Sigmoid colon (tissue), 7 donors: Measurements from ENCODE around the gene FIGNL2. TPM values are rescaled to one million over a fixed set of nuclear protein-coding genes. Genes with fewer than 3 reads are reported as not detected.

Experiments
- DNase-seq: peaks from one replicate; pipeline ENCODE4 v3.0.0-alpha.2; 2019
- H3K27ac ChIP-seq, 4 donors: fragments of 200-600 bp; sonication (generic); one replicate each; pipeline ENCODE4 v1.5.1; 2016 to 2019; ENCODE audit warnings: mild to moderate bottlenecking in 1 of 4
- H3K27me3 ChIP-seq, 3 donors: fragments of 200-600 bp; sonication (generic); one replicate each; pipeline ENCODE4 v1.5.1; 2019; ENCODE audit warnings: mild to moderate bottlenecking in 1 of 3
- H3K36me3 ChIP-seq, 4 donors: fragments of 200-600 bp; sonication (generic); one replicate each; pipeline ENCODE4 v1.5.1; 2016 to 2019
- H3K4me1 ChIP-seq, 4 donors: fragments of 200-600 bp; sonication (generic); one replicate each; pipeline ENCODE4 v1.5.1; 2017 to 2019
- H3K4me3 ChIP-seq, 4 donors: fragments of 200-600 bp; sonication (generic); one replicate each; pipeline ENCODE4 v1.5.1; 2017 to 2019; ENCODE audit warnings: mild to moderate bottlenecking in 2 of 4, moderate library complexity in 1 of 4
- H3K9me3 ChIP-seq, 4 donors: fragments of 200-600 bp in 3 of 4; sonication (generic) in 3 of 4; one replicate each; pipeline versions ENCODE4 v1.5.1 to v1.6.1; 2013 to 2019
- EP300 ChIP-seq, 4 donors: sonication (generic); formaldehyde crosslinking; IDR thresholded peaks; one replicate each; pipeline ENCODE4 v1.6.1; 2017; ENCODE audit warnings: antibody characterized with exemption in 4 of 4
- POLR2A ChIP-seq, 2 donors: fragments of 450-650 bp; IDR thresholded peaks; one replicate each; pipeline ENCODE4 v1.6.1; 2016; ENCODE audit warnings: antibody characterized with exemption in 2 of 2, mild to moderate bottlenecking in 2 of 2, moderate library complexity in 2 of 2
- POLR2AphosphoS5 ChIP-seq, 4 donors: sonication (generic); formaldehyde crosslinking; IDR thresholded peaks; one replicate each; pipeline ENCODE4 v1.6.1; 2017; ENCODE audit warnings: antibody characterized with exemption in 4 of 4
- WGBS, 2 donors: extraction: QIAGEN DNeasy Blood & Tissue Kit; methylation state at CpG; one replicate each; pipeline ENCODE4 v1.1.7; 2013; 5-methylcytosine and 5-hydroxymethylcytosine counted together
- intact Hi-C: fragments of 100-400 bp; cut with DNase I; formaldehyde crosslinking; loops from one replicate; pipeline ENCODE4 v1.15.1; 2023
- polyA plus RNA-seq, 3 donors: library from polyadenylated mRNA; stranded (reverse); fragments of 200-250 nt; gene quantifications; one replicate each; pipeline ENCODE4 v1.2.3, GENCODE V29; 2013
- total RNA-seq, 4 donors: library from RNA; depleted of rRNA; stranded (reverse); fragments of >200 nt; gene quantifications; one replicate each; pipeline ENCODE4 v1.1.0, GENCODE V29; 2016
- TF ChIP-seq, protein P1 (sequence below), 4 experiments: fragments of 450-650 bp in 3 of 4; fragments of 200-600 bp in 1 of 4; IDR thresholded peaks; one replicate each; pipeline ENCODE4 v1.5.1; 2016 to 2019; ENCODE audit warnings: antibody characterized with exemption in 4 of 4, mild to moderate bottlenecking in 3 of 4, moderate library complexity in 2 of 4
- donor health status: healthy with polysubstance abuse.
- donor health status: Bipolar disorder and iron deficiency.
- donor health status: healthy.

Gene FIGNL2
- total and polyA plus RNA-seq, 7 donors = 0.28 to 0.36 (median 0.36) TPM; not detected in 4

DNA sequence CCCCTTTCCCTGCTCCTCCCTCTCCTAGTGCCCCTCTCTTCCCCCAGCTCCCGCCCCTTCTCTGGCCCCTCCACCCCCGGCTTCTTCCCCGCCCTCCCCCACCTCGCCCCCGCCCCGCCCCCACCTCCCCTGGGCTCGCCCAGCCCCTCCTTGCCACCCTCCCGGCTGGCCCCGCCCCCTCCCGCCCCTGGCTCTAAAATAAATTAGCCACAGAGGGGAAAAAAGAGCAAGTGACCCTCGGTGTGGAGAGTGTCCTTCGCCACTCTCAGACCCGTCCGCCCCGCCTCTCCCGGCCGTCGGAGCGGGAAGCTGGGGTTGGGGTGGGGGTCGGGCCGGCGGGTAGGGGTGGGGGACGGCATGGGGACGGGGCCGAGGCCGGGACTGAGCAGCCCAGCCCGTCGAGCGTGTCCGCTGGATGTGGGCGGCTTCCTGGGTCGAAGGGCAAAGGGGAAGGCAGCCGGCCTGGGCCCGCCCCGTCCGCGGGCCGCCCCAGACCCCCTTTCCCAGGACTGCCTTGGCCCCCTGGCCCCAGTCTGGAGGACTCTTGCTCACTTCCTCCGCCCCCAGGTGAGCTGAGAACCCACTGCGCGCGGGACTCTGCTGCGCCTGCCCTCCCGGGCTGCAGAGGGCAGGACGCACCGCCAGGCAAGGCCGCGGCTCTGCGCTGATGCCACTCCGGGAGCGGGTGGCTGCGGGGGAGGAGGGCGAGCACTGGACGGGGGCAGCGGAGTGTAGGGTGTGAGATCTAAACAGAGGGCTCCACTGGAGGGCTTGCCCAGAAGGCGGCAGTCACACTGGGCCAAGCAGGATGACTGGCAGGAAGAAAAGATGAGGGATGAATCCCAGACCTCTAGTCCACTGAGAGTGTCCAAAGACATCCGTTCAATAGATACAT lies 570 bp upstream of the FIGNL2 start:
- intact Hi-C loops = no loop called here
- Histone ChIP-seq H3K9me3 (no peaks in the 10 kb centered on the region), H3K27me3 (peaks cover 39 to 48% (median 46%) of the 10 kb centered on the region in 3 donors), H3K36me3 (no peaks in the 10 kb centered on the region), H3K4me3 (peak overlapping the region in 3 of 4 donors; percentile 36 to 57 (median 49)), H3K27ac (peak overlapping the region; percentile 28 to 67 (median 48)), H3K4me1 (peaks cover 3 to 32% (median 27%) of the 10 kb centered on the region in 4 donors)
- TF ChIP-seq EP300 (IDR thresholded peaks at IDR 0.05) (no peak), POLR2A (IDR thresholded peaks at IDR 0.05) (no peak), POLR2AphosphoS5 (IDR thresholded peaks at IDR 0.05) (no peak)
- TF ChIP-seq, protein P1, sequence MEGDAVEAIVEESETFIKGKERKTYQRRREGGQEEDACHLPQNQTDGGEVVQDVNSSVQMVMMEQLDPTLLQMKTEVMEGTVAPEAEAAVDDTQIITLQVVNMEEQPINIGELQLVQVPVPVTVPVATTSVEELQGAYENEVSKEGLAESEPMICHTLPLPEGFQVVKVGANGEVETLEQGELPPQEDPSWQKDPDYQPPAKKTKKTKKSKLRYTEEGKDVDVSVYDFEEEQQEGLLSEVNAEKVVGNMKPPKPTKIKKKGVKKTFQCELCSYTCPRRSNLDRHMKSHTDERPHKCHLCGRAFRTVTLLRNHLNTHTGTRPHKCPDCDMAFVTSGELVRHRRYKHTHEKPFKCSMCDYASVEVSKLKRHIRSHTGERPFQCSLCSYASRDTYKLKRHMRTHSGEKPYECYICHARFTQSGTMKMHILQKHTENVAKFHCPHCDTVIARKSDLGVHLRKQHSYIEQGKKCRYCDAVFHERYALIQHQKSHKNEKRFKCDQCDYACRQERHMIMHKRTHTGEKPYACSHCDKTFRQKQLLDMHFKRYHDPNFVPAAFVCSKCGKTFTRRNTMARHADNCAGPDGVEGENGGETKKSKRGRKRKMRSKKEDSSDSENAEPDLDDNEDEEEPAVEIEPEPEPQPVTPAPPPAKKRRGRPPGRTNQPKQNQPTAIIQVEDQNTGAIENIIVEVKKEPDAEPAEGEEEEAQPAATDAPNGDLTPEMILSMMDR (IDR thresholded peaks at IDR 0.05) = no peak
- DNase-seq = no peak
- 30 to 59% methylated on average over 56 to 57 of the region's 57 CpGs for WGBS, 2 donors

DNA sequence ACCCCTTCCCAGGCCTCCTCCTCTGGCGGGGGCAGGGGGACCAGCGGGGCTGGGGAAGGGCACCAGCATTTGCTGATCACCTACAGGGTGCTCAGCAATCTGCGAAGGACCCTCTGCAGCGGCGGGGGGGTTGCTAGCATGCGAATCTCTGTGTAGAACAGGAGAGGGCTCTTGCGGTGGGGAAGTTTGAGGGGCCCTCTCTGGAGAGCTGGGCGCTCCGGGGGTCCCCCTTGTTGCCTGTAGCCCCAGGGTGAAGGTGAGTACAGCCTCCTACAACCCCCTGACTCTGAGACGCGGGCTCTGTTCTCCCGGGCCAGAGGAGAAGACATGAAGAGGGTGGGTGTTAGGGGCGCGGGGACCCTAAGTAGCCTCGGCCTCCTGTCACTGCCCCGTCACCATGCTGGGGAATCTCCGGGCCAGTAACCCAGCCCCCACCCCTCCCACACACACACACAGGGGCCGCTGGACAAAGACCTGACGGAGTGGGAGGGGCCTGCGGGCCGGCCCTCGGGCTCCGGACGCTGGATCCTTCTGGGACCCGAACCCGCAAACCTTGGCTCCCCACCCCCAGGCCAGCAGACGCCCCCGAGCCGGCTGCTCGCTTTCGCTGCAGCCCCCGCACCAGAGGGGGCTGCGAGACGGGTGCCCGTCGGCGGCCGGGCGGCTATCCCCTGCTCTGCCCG lies 734 bp downstream of the FIGNL2 start:
- peaks cover 39 to 59% (median 58%) of the 10 kb centered on the region in 3 donors for H3K27me3 ChIP-seq
- H3K4me3 ChIP-seq = peak overlapping the region; percentile 34 to 57 (median 42)
- H3K27ac ChIP-seq = peak overlapping the region; percentile 39 to 67 (median 50)
- 1 to 2% methylated on average over 40 of the region's 40 CpGs for WGBS, 2 donors
- no peak for DNase-seq
- intact Hi-C loops = no loop called here
- TF ChIP-seq EP300 (IDR thresholded peaks at IDR 0.05) = no peak
- H3K4me1 ChIP-seq = peaks cover 3 to 32% (median 27%) of the 10 kb centered on the region in 4 donors
- no peaks in the 10 kb centered on the region for H3K9me3 ChIP-seq
- no peaks in the 10 kb centered on the region for H3K36me3 ChIP-seq

DNA sequence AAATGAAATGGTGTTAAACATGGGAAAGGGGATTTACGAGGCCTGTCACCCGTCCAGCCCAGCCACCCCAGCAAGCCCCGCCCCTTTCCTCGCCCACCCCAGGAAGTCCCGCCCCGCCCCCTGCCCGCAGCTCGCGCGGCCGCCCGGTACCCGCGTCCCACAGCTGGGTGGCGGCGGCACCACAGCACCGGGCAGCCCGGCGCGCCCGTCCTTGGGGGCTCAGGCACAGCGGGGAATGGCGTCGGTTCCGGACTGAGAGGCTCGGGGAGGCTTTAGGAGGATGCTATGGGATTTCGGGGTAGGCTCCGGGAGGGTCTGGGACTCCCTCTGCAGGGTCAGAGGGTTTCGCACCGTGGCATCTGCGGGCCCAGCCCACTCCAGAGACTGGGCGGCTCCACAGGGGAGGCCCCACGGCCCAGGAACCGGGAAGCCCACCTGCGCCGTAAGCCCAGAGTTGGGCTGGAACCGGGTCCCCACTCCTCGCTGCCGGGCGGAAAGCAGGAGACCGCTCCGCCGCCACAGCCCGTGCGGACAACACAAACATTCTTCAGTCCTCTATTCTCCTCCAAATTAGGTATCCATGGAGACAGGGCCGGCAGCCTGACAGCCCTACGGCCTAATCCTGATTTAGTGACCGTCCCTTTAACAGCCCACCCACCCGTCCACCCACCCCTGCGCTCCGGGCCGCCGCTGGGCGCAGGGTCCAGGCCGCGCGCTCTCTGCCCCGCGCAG lies 1.4 kb downstream of the FIGNL2 start:
- DNase-seq = no peak
- intact Hi-C loops = no loop called here
- H3K27ac ChIP-seq = peak overlapping the region in 3 of 4 donors; percentile 10 to 67 (median 57)
- peak overlapping the region; percentile 34 to 57 (median 42) for H3K4me3 ChIP-seq
- no peaks in the 10 kb centered on the region for H3K36me3 ChIP-seq
- 1 to 2% methylated on average over 59 of the region's 59 CpGs for WGBS, 2 donors
- peaks cover 39 to 66% (median 65%) of the 10 kb centered on the region in 3 donors for H3K27me3 ChIP-seq
- TF ChIP-seq EP300 (IDR thresholded peaks at IDR 0.05) (no peak), POLR2AphosphoS5 (IDR thresholded peaks at IDR 0.05) (peak in 2 of 4 donors; percentile 27 to 32)
- TF ChIP-seq, protein P1 (IDR thresholded peaks at IDR 0.05) = no peak
- no peaks in the 10 kb centered on the region for H3K9me3 ChIP-seq
- peaks cover 3 to 32% (median 27%) of the 10 kb centered on the region in 4 donors for H3K4me1 ChIP-seq

DNA sequence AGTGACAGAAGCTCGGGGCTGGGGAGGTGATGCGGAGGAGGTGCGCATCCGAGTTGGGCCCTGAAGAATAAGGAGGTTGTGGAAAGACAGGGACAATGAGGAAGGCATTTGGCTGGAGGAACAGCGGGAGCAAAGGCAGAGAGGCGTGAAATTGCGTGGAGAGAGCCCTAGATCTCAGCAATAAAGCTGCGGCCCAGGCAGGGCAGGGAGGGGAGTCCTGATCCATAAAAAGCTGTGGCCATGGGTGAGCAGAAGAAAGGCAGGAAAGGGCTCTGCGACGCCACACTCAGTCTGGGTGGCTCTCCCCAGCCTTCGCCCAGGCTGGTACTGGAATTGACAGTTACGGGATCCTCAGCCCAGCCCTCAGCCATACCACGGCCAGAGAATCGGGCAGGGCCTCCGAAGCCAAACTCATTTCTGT lies 2.2 kb downstream of the FIGNL2 start:
- Histone ChIP-seq H3K4me1 (peaks cover 3 to 32% (median 27%) of the 10 kb centered on the region in 4 donors), H3K27me3 (peaks cover 39 to 74% (median 71%) of the 10 kb centered on the region in 3 donors), H3K9me3 (no peaks in the 10 kb centered on the region), H3K4me3 (peak overlapping the region in 1 of 4 donors; percentile 57), H3K27ac (no peak overlapping the region), H3K36me3 (no peaks in the 10 kb centered on the region)
- intact Hi-C loops = no loop called here
- DNase-seq = no peak
- WGBS, 2 donors = 31 to 65% methylated on average over 15 of the region's 15 CpGs
- TF ChIP-seq EP300 (IDR thresholded peaks at IDR 0.05) (no peak), POLR2AphosphoS5 (IDR thresholded peaks at IDR 0.05) (no peak), POLR2A (IDR thresholded peaks at IDR 0.05) (no peak)
- TF ChIP-seq, protein P1 (IDR thresholded peaks at IDR 0.05) = no peak
